ENCODE results near the gene RHOF.

Gene RHOF

DNA sequence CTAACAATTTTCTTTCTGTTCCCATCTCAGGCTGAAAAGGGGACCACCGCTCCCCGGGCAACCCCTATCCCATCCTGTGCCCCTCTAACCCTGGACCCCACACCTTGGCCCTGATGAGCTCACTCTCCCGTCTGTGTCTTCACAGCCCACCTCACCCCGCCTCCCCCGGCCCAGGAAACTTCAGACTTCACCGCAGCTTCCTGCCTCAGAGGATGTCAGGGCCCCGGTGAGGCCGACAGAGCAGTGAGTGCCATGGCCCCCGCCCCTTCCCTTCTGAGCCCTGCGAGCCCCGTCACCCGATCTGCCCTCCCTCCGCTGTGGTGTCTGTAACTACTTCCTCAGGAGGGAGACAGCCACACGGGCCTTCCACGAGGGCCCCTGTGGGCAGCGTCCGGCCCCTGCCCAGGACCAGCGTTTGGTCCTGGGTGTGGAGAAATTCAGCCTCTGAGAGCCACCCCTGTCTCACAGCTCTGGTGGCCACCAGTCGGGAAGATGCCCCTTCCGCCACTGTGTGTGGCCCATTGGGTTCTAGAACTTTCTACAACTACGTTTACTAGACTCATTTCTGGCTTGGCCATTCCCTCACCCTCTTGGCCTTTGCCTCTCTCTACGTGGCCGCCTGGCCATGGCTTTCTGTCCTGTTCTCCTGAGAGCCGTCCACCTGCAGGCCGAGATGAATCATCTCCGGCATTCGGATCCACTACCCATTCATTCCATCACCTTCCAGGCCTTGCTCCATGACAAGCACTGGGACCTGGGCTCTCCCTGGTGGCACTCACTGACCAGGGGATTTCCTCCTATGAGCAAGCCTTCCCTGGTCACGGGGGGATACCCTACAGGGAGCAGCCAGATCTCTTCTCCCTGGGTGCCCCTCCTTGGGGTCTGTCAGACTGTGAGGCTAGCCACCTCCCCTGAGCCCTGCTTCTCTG, 3.4 kb downstream of the RHOF start:
- no peak overlapping the region for H3K4me3 ChIP-seq (ENCODE audit: low read depth, low read length)
- no peak for TF ChIP-seq CTCF (conservative IDR thresholded peaks at IDR 0.05; ENCODE audit: low read depth, low read length)
- DNase-seq (ENCODE audit: low read depth): no peak

GRCh38 chr12:121789233-121789781, 4.2 kb downstream of the RHOF start:
- DNase-seq (ENCODE audit: low read depth): no peak
- no peak overlapping the region for H3K4me3 ChIP-seq (ENCODE audit: low read depth, low read length)
- no peak for TF ChIP-seq CTCF (conservative IDR thresholded peaks at IDR 0.05; ENCODE audit: low read depth, low read length)

GRCh38 chr12:121788176-121788818, 5.2 kb downstream of the RHOF start:
- TF ChIP-seq CTCF (conservative IDR thresholded peaks at IDR 0.05; ENCODE audit: low read depth, low read length): no peak
- no peak overlapping the region for H3K4me3 ChIP-seq (ENCODE audit: low read depth, low read length)
- no peak for DNase-seq (ENCODE audit: low read depth)

DNA sequence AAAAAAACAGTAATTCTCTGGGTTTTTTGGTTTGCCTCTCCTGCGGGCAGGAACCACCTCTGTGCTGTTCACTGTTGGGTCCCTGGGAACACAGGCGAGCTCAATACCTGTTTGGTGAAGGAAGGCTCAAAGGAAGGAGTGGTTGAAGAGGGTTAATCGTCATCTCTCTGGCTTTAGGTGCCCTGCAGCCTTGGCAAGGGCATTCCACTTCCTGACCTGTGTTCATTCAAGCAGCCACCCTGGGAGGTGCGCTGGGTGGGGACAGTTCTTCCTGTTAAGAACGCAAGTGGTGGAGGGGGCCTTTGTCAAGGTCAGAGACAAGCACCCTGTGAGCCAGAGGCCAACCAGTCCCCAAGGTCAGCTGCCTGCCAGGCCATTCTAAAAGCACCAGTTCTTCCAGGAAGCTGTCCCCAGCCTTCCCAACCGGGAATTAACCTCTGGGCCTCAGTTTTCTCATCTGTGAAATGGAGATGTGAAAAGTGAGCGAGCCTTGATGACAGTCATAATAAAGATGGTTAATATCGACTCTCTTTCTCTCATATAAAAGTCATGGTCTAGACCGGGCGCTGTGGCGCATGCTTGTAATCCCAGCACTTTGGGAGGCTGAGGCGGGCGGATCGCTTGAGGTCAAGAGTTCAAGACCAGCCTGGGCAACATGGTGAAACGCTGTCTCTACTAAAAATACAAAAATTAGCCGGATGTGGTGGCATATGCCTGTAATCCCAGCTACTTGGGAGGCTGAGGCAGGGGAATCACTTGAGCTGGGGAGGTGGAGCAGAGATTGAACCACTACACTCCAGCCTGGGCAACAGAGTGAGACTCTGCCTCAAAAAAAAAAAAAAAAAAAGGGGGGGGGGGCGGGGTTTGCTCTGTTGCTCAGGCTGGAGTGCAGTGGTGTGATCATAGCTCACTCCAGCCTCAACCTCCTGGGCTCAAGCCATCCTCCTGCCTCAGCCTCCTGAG, 6.1 kb downstream of the RHOF start:
- DNase-seq (ENCODE audit: low read depth): no peak
- TF ChIP-seq CTCF (conservative IDR thresholded peaks at IDR 0.05; ENCODE audit: low read depth, low read length): no peak
- H3K4me3 ChIP-seq (ENCODE audit: low read depth, low read length): no peak overlapping the region

GRCh38 chr12:121786440-121786825, 7.1 kb downstream of the RHOF start:
- no peak for TF ChIP-seq CTCF (conservative IDR thresholded peaks at IDR 0.05; ENCODE audit: low read depth, low read length)
- peak; percentile 64 for DNase-seq (ENCODE audit: low read depth)
- H3K4me3 ChIP-seq (ENCODE audit: low read depth, low read length): no peak overlapping the region

GRCh38 chr12:121784460-121784859, 9.0 kb downstream of the RHOF start:
- TF ChIP-seq CTCF (conservative IDR thresholded peaks at IDR 0.05; ENCODE audit: low read depth, low read length): no peak
- H3K4me3 ChIP-seq (ENCODE audit: low read depth, low read length): no peak overlapping the region
- DNase-seq (ENCODE audit: low read depth): no peak
